ENCODE results near the gene PIK3R6.
"Not testable (repeated sequence)": the region's sequence is repeated elsewhere in the genome, so short reads cannot be mapped to it uniquely, and the experiment has no call there.

The PIK3R6 gene

DNA sequence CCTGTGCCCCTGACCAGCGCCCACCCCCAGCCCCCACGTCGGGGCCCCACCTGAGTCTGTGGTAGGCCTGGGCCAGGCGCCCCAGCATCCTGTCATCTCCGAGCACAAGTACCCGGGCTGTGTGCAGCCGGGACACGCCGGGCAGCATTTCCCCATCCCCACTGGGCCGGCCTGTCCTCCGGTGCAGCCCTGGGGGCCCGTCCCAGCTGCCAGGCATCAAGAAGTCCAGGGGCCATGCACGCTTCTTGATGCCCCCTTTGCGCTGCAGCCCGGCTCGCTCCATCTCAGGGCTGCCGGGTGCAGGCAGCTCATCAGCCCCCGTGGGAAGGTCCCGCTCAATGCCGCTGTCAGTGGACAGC is 39.0 kb downstream of the PIK3R6 start:
- DNase-seq (ENCODE audit: low read depth, low spot score): no peak

GRCh38 chr17:8826808-8827435 is 40.6 kb downstream of the PIK3R6 start:
- no peak for DNase-seq (ENCODE audit: low read depth, low spot score)

GRCh38 chr17:8825802-8826201 is 41.7 kb downstream of the PIK3R6 start:
- no peak for DNase-seq (ENCODE audit: low read depth, low spot score)

GRCh38 chr17:8823279-8823678 is 44.2 kb downstream of the PIK3R6 start:
- DNase-seq (ENCODE audit: low read depth, low spot score): no peak

DNA sequence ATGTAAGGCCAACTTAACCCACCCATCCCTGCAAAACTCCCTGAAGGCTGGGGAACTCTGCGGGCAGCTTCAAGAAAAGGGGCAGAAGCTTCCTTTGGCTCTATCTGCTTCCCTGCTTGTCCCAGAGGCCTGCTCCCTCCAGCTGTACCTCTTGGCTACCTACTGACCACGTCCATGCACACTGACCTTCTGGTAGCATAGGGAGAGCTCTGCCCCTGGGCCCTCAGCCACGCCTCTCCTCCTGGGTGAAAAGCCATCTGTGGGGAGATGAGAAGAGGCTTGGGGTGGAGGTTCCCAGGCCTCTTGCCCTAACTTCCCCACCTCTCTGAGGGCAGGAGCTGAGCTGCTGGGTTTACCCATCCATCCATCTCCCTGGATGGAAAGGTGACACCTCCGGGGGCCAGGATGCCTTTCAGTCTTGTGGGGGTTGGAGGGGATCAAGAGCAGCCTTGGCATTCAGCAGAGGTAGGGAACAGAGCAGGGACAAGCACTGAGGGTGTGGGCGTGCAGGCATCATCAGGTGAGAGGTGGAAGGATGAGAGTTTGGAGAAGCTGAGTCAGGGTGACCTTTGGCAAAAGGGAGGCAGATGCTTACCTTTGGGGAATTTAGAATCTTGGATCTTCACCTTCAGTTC is 45.0 kb downstream of the PIK3R6 start:
- DNase-seq (ENCODE audit: low read depth, low spot score): no peak

DNA sequence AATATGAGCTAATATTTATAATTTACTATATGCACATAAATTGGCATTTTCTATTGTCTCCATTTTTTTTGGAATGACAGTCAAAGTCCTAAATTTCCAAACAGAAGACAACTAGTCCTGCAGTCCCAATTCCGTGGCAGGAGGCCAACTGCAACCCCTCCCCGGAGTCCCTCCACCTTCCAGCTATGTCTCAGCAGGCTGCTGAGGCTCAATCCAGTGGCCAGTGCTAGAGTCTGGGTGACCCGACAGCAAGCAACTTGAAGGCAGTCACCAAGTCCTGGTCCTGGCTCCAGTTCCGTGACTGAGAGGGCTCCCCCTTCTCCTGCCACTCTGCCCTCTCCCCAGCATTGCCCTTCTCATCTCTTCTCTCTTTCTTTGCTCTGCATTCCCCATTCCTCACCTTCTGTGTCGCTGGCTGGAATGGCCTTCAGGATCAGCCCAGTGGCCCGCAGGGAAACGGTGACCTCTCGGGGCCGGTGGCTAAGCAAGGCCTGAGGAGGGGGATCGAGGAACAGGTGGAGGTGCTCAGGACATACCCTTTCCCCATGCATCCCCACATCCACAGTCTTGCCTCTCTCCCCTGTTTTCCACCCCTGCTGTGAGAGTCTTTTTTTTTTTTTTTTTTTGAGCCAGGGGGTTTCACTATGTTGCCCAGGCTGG is 45.9 kb downstream of the PIK3R6 start:
- DNase-seq (ENCODE audit: low read depth, low spot score): no peak

- DNase-seq (ENCODE audit: low read depth, low spot score): no peak
Measured at GRCh38 chr17:8820311-8821010, 47.0 kb downstream of the PIK3R6 start.

DNA sequence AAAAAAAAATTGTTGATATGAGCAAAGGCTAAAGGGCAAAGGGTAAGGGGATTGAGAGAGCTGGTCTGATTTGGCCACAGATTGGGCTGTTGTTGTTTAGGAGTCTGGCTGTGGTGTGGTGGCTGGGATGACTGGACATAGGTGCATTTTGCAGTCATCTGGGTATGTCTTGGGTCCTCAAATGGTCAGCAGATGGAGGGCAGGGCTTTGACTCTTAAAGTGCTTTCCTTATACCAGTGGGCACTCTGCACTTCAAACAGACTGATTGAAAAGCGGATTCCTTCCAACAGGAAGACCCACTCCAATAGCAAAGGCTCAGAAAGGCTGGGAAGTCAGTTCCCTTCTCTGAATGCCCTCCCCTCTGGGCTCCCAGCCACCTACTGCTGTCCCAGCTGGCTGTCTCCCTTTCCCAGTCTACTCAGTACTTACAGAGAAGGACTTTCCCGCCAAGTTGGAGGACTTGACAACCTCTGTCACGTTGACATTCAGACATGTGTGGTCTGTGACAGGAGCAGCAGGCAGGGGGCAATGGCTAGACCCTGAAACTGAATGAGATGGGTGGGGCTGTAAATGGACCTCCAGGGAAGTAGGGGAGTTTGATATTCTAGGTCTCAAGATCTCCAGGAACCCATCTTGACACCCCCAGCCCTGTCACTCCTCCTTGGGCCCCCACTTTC is 48.7 kb downstream of the PIK3R6 start:
- DNase-seq (ENCODE audit: low read depth, low spot score): no peak

GRCh38 chr17:8818047-8818446 is 49.4 kb downstream of the PIK3R6 start:
- DNase-seq (ENCODE audit: low read depth, low spot score): no peak

GRCh38 chr17:8806926-8807550 is 60.4 kb downstream of the PIK3R6 start:
- no peak for DNase-seq (ENCODE audit: low read depth, low spot score)

GRCh38 chr17:8806253-8806925 is 61.1 kb downstream of the PIK3R6 start:
- no peak for DNase-seq (ENCODE audit: low read depth, low spot score)

DNA sequence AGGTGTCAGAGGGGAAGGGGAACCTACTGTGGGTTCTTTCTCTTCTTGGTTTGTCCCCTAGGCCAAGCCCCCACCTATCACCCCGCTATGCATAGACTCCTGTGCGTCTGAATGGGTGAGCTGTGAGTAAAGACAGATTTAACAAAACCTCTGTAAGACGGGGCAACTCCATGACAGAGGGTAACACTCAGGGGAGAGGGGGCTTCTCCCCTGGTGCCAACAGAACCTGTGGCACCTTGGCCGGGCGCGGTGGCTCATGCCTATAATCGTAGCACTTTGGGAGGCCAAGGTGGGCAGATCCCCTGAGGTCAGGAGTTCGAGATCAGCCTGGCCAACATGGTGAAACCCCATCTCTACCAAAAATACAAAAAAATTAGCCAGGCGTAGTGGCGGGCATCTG is 62.1 kb downstream of the PIK3R6 start:
- not testable (repeated sequence) for DNase-seq (ENCODE audit: low read depth, low spot score)

DNA sequence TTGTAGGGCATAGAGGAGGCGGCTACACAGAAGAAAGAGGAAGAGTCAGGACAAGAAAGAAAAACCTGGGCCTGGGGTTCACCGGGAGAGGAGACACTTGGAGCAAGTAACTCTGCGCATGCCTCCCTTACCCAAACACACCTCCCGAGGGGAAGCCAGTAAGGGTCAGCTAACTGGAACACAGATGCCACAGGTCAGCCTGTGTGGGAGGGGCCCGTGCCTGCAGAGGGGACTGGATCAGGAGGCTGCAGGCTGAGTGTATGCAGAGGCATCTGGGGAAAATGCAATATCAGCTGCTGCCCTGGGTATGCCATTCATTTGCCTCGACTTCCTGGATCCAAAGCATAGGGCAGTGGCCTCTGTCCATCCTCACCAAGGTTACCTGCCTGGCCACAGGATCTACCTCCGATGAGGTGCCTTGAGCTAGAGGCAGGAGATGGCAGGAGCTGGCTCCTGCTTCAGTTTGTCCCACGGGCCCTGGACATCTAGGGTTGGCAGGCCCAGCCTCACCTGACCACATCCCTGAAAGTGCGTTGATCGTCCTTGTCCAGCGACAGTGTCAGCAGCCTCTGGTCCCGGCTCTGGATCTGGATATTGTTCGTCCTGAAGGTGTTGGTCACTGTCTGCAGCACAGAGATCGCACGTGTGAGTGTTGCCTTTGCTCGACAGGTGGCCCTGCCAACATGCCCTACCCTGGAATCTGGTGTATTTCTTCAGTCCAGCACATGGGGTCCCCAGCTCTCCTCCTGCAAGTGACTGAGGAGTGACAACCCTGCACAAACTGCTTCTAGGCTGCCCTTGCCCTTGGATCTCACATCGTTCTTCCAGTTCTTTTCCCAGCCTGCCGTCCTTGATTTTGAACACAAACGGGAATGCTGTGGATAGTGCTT is 63.7 kb downstream of the PIK3R6 start:
- no peak for DNase-seq (ENCODE audit: low read depth, low spot score)

- DNase-seq (ENCODE audit: low read depth, low spot score): no peak
Measured at GRCh38 chr17:8801135-8801840, 66.2 kb downstream of the PIK3R6 start.

GRCh38 chr17:8800656-8801055 is 66.8 kb downstream of the PIK3R6 start:
- DNase-seq (ENCODE audit: low read depth, low spot score): no peak

GRCh38 chr17:8799570-8800212 is 67.8 kb downstream of the PIK3R6 start:
- no peak for DNase-seq (ENCODE audit: low read depth, low spot score)

GRCh38 chr17:8798846-8799569 is 68.5 kb downstream of the PIK3R6 start, which contains the start of gene MFSD6L:
MFSD6L (minus strand) TSS chr17:8799365; CDS start chr17:8799120, 245 bp downstream.
- DNase-seq (ENCODE audit: low read depth, low spot score): no peak
